Brain microvascular endothelial cell (primary cell): ENCODE results near the gene BBOF1.

Source experiments
- DNase-seq: peaks from one replicate; pipeline ENCODE4 v3.0.0-alpha.2; 2020
- H3K27ac ChIP-seq: fragments of 250-450 bp; sonication (Bioruptor Pico); 2 replicates; pipeline ENCODE4 v1.5.1; 2020; ENCODE audit warnings: mild to moderate bottlenecking, moderate library complexity
- H3K27me3 ChIP-seq: fragments of 250-450 bp; sonication (Bioruptor Pico); replicated peaks from 2 replicates; pipeline ENCODE4 v1.5.1; 2020; ENCODE audit warnings: mild to moderate bottlenecking
- H3K36me3 ChIP-seq: fragments of 250-450 bp; sonication (Bioruptor Pico); replicated peaks from 2 replicates; pipeline ENCODE4 v1.5.1; 2020; ENCODE audit warnings: mild to moderate bottlenecking
- H3K4me3 ChIP-seq: 2 replicates; pipeline ENCODE4 v1.5.1; 2011; ENCODE audit warnings: low read depth, mild to moderate bottlenecking, control low read depth, low read length, moderate library complexity
- in situ Hi-C: cut with HindIII; loops from 2 replicates; pipeline ENCODE4 v1.10.0; 2017; ENCODE audit warnings: low sequenced_read_pairs, low pct_ligation_motif_present
- TF ChIP-seq, protein P1 (sequence below): IDR thresholded peaks from 2 replicates; pipeline ENCODE4 v1.5.1; 2011; ENCODE audit warnings: low read depth, mild to moderate bottlenecking, moderate library complexity, low read length, control low read depth, inconsistent platforms; ENCODE audit errors: missing control alignments

The BBOF1 gene

DNA sequence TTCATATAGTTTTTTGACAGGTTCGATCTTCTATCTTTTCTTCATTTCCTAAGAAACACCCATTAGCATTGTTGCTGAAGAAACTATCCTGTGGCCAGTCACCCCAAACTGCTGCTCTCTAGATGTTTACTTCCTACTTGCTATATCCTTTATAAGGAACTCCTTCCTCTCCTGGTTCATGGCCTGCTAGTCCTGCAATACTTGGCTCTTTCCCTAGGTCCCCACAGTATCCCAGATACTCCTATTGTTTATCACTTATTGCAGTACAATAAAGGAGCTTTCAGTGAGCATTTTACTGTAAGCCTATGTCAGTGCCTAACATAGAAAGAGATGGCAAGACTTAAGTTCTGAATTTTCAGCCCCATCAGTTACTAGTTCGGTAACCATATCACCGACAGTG is 62.3 kb downstream of the BBOF1 start:
- Histone ChIP-seq H3K36me3 (no peaks in the 10 kb centered on the region), H3K27me3 (no peaks in the 10 kb centered on the region), H3K4me3 (no peak overlapping the region), H3K27ac (no peak overlapping the region)
- TF ChIP-seq, protein P1, sequence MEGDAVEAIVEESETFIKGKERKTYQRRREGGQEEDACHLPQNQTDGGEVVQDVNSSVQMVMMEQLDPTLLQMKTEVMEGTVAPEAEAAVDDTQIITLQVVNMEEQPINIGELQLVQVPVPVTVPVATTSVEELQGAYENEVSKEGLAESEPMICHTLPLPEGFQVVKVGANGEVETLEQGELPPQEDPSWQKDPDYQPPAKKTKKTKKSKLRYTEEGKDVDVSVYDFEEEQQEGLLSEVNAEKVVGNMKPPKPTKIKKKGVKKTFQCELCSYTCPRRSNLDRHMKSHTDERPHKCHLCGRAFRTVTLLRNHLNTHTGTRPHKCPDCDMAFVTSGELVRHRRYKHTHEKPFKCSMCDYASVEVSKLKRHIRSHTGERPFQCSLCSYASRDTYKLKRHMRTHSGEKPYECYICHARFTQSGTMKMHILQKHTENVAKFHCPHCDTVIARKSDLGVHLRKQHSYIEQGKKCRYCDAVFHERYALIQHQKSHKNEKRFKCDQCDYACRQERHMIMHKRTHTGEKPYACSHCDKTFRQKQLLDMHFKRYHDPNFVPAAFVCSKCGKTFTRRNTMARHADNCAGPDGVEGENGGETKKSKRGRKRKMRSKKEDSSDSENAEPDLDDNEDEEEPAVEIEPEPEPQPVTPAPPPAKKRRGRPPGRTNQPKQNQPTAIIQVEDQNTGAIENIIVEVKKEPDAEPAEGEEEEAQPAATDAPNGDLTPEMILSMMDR, result no peak
- DNase-seq, result no peak
- in situ Hi-C loops, result no loop called here

DNA sequence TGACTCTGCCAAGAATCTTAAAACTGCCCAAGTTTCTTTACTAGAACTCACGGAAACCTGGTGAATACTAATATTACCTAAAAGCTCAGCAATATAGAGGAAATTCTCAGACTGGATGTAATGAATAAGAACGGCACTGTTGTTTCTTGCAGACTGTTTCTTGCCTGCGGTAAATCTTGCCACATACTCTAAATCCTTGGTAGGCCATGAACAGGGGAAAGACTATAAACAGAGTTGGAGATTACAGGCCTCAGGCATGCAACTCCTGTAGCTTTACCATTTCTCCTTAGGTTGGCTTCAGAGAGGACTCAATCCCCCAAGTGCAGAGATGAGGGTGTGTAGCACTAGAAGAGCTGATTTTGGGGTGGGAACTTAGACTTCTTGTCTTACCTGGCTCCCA is 64.0 kb downstream of the BBOF1 start:
- in situ Hi-C loops, result no loop called here
- DNase-seq, result no peak
- H3K36me3 ChIP-seq, result no peaks in the 10 kb centered on the region
- H3K27me3 ChIP-seq, result no peaks in the 10 kb centered on the region
- no peak overlapping the region for H3K4me3 ChIP-seq
- TF ChIP-seq, protein P1, result no peak
- no peak overlapping the region for H3K27ac ChIP-seq

DNA sequence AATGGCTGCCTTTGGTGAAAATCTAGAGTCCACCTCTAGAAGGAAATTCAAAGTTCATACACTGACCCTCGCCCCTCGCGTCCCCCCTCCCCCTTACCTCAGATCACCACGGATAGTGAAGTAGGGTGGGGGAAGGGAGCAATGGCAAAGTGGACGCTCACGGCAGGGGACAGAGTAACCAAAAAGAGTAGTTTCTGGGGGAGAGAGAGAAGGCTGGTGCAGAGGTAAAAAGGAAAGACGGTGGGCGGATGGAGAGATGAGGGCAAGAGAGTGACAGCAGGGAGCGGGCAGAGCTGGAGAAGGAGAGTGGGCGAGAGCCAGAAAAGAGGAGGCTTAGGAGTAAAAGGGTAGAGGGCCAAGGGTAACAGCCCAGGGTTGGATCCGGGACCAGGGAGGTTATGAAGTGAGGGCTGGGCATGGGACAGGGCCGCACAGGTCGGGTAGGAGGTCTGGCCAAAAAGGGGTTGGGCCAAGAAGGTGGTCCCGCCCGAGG is 64.7 kb downstream of the BBOF1 start:
- Histone ChIP-seq H3K4me3 (peak overlapping the region; percentile 86), H3K27ac (peak overlapping the region; percentile 39), H3K27me3 (no peaks in the 10 kb centered on the region), H3K36me3 (no peaks in the 10 kb centered on the region)
- TF ChIP-seq, protein P1, result no peak
- in situ Hi-C loops, result no loop called here
- no peak for DNase-seq

DNA sequence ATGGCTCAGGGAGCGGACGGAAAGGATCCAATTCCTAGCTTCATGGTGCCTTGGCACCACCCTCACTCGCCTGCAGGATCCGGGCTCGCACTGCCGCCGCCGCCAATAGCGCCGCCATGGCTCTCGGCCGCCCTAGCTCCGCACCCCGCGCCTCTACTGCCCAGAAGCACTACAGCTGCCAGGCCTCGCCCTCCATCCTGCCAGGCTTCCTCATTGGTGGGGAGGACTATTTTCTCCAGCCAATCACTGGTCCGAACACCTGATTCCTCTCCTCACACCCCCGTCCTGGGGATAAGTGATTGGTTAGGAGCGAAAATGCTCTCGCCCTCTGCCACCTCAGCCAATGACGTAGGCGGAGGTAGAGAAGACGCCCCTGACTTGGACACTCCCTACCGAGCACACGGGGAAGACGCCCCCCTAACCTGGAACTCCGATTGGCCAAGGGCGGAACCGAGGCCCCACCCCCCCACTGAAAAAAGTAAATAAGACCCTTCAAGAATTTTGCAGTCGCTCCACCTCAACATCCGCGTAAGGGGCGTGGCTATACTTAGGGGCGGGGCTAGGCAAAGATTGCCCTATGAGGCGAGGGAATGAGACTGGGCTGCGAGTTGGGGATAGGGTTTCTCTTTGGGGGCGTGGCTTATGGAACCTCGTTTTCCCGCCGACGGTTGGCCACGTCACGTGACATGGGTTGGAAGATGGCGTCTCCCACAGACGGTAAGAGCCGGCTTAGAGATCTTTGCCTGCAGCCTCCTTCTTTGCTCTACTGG is 65.3 kb downstream of the BBOF1 start, which contains the start of the genes ALDH6A1 and LIN52:
TSS of gene ALDH6A1 (minus strand) at position 177 of the 770 bp plus-strand sequence. CDS start at position 118, 59 bp downstream.
TSS of gene LIN52 (plus strand) at position 680 of the 770 bp plus-strand sequence. CDS start at position 699, 19 bp downstream.
- TF ChIP-seq, protein P1, result no peak
- Histone ChIP-seq H3K27ac (peak within 1 kb of the TSS; percentile 69), H3K27me3 (no peaks in the 10 kb centered on the region), H3K4me3 (peak within 1 kb of the TSS; percentile 88), H3K36me3 (no peaks in the 10 kb centered on the region)
- peak; percentile 100 for DNase-seq
- in situ Hi-C loops, result no loop called here

DNA sequence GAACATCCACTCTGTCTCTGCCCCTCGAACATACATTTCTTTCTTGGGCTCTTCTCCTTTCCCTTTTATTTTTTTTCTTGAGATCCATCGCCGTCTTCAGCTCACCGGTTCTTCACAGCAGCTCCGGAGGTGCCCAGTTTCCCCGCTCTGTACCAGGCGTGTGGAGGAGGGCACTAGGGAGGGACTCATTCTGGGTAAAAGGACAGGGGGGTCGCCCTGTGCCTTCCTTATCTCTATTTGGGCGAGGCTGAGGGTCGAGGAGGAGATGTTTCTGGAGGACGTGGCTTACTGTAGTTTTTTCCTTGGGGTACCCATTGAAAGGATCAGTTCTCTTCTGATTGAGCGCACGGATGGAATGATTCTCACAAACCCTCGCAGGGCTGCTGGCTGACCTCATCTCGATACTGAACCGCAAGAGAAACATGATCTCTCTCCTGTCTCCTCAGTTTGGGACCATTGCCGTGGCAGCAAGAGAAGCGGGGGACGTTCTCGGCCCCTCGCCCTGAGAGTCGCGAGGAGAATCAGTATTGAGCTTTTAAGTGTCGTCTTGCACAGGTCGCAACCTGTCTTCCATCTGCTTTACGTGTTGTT is 66.0 kb downstream of the BBOF1 start:
- Histone ChIP-seq H3K27me3 (no peaks in the 10 kb centered on the region), H3K36me3 (no peaks in the 10 kb centered on the region), H3K27ac (peak overlapping the region; percentile 69), H3K4me3 (peak overlapping the region; percentile 88)
- in situ Hi-C loops, result no loop called here
- TF ChIP-seq, protein P1, result no peak
- peak; percentile 29 for DNase-seq
